IPS-18c (cell line): ENCODE measurements around the gene TMEM239.
"Not testable (repeated sequence)": the region's sequence is repeated elsewhere in the genome, so short reads cannot be mapped to it uniquely, and the experiment has no call there.

Source experiments
- H3K4me3 ChIP-seq: 2 replicates; pipeline ENCODE4 v1.7.0; 2013; ENCODE audit warnings: low read depth, mild to moderate bottlenecking, low read length, moderate library complexity; ENCODE audit not compliant: insufficient read depth
- H3K9me3 ChIP-seq: one replicate; pipeline ENCODE4 v1.6.1; 2013; ENCODE audit warnings: mild to moderate bottlenecking, low read length, moderate library complexity; ENCODE audit not compliant: control insufficient read depth, insufficient read depth

The TMEM239 gene

GRCh38 chr20:2815242-2815900, 793 bp upstream of the TMEM239 start:
- no peak overlapping the region for H3K4me3 ChIP-seq
- no peaks in the 10 kb centered on the region for H3K9me3 ChIP-seq

GRCh38 chr20:2816583-2817340, 598 bp downstream of the TMEM239 start:
- Histone ChIP-seq H3K4me3 (no peak overlapping the region), H3K9me3 (no peaks in the 10 kb centered on the region)

DNA sequence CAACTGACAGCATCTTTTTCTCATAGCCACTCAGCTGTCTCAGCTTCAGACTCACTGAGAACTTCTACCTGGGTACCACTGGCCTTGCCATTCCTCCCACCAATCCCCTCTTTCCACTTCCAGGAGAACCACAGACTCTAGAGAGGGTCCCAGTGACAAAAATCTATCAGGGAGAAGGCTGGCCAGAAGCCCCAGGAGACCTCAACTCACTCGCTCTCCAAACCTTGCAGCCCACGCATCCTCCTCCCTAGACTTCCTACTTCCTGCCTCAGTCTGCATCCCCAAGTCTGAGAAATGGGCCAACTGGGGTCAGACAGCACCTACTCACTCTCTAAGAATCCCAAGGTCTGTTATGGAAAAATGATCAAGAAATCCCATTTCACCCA, 1.2 kb downstream of the TMEM239 start:
- Histone ChIP-seq H3K4me3 (no peak overlapping the region), H3K9me3 (no peaks in the 10 kb centered on the region)

DNA sequence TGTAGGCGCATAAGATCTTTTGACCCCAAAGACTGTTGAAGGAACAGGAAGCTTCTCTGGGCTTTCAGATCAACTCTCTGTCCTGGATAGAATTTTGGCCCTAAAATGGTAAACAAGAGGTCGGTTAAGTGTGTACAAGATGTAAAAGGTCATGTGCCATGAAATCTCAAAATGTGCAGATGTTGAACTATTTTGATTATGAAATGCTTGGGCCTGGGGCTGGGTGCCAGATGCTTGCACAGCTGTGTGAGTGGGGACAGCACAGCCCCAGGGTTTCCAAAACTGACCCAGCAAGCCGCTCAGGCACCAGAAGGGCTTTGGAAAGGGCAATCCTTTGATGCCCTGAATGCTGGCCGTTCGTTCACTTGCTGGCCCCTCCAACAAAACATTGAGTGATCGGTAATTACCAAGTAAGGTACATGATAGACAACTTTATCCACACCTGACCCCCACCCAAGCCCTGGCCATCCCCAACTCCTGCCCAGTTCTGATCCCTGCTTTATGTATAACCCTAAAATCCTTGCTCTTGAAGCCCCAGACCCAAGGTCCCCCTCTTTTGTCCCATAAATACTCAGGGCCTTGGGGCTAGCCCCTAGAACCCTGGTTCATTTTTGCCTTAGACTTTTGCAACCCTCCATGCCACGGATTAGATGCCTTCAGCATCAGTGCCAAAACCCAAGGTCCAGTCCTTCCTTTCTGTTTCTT, 1.9 kb downstream of the TMEM239 start:
- Histone ChIP-seq H3K4me3 (no peak overlapping the region), H3K9me3 (no peaks in the 10 kb centered on the region)

DNA sequence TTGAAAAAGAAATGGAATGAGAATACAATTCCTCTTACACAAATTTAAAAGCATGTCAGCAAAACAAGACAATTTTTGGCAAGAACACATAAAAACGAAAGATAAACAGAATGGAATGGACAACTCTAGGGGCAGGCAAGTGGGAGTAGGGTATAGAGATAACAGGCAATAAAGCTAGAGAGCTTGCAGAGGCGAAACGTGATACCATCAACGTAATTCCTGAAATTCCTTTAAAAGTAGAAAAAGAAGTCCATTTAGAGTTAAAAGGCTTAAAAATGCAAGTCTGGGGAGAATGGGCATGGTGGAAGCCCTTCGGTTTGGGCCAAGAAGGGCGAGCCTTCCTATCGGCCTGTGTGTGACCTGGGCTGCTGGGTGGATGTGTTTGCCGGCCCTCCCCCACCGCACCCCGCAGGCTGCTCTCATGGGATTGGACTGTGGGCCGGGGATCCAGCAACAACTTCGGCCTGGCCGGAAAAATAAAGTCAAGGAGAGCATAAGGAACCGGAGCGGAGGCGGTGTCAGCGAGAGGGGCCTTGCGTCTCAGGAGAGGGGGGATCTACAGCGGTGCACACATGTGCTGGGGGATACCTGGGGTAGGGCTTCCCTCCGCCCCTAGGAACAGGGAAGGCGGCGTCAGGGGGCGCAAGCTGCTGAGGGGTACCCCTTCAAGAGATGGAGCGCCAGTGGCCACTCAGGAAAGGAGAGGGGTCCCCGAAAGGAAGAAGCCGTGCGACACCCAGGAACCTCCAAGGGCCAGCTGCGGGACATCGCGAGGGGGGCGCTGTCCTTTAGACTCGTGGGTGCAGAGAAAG, 4.1 kb downstream of the TMEM239 start:
- Histone ChIP-seq H3K4me3 (no peak overlapping the region; the same call in 1 of the 2 replicates), H3K9me3 (no peaks in the 10 kb centered on the region)

- peak overlapping the region; percentile 31; the same call in 1 of the 2 replicates for H3K4me3 ChIP-seq
- H3K9me3 ChIP-seq = no peaks in the 10 kb centered on the region
Measured at GRCh38 chr20:2820896-2821869, 5.0 kb downstream of the TMEM239 start.

DNA sequence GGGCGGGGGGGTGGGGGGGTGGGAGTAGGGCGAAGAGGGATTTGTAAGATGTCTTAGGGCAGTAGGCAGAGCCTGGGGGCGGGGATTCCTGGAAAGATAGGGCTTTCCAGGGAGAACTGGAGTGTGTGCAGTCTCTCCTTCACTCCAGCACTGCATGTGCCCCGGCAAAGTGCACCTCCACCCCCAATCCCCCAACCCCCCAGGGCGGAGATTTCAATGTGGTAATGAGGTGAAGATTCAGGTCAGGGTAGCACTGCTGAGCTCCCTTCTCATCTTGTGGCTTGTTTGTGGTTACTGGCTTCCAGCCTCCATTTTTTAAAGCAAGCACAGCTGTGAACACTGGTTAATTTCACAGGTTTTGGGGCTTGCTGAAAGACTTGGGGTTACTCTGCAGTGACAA, 5.9 kb downstream of the TMEM239 start:
- H3K9me3 ChIP-seq = no peaks in the 10 kb centered on the region
- H3K4me3 ChIP-seq = no peak overlapping the region

DNA sequence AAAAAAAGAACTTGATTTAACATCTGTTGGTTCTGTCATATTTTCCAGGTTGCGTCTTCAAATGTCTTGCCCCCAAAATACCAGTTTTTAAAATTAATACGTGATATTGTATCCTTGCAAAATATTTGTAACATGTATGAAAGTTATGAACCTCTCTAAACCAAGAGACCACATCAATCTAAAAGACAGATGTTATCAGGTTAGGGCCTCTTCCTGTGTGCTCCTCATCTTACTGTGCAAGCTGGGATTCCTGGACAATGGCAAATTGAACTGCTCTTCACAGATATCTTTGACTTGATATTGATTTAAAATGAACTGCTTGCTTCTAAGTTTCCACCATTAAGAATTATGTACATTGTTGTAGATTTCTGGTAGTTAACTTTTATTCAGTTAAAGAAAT, 9.6 kb downstream of the TMEM239 start:
- Histone ChIP-seq H3K9me3 (no peaks in the 10 kb centered on the region), H3K4me3 (no peak overlapping the region)

DNA sequence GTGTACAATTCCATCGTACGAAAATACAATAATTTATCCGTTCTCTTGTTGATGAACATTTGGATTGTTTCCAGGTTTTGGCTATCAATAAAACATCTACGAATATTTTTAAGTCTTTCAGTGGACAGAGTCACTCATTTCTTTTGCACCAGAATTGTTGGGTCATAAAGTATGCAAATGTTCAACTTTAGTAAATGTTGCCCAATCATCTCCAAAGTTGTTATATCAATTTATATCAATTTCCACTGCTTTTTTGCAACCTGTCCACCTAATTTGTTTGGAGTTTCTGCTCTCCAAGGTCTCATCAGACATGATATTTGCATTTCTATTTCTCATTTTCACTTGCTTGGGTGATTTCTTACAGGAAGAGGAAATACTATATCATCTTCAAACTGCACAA, 10.5 kb downstream of the TMEM239 start:
- Histone ChIP-seq H3K4me3 (no peak overlapping the region), H3K9me3 (no peaks in the 10 kb centered on the region)

DNA sequence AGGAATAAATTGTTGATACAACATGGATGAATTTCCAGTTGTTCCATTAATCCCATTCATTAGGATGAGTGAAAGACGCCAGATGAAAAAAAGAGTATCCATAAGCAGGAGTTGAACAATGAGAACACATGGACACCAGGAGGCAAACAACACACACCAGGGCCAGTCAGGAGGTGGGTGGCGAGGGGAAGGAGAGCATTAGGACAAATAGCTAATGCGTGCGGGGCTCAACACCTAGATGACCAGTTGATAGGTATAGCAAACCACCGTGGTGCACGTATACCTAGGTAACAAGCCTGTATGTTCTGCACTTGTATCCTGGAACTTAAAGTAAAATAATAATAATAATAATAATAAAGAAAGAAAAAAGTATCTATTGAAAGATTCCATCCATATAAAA, 13.2 kb downstream of the TMEM239 start:
- no peak overlapping the region for H3K4me3 ChIP-seq
- no peaks in the 10 kb centered on the region for H3K9me3 ChIP-seq

GRCh38 chr20:2831206-2831605, 15.0 kb downstream of the TMEM239 start:
- H3K9me3 ChIP-seq, H3K4me3 ChIP-seq: not testable (repeated sequence)

GRCh38 chr20:2833761-2834160, 17.6 kb downstream of the TMEM239 start:
- Histone ChIP-seq H3K9me3 (no peaks in the 10 kb centered on the region), H3K4me3 (no peak overlapping the region)

DNA sequence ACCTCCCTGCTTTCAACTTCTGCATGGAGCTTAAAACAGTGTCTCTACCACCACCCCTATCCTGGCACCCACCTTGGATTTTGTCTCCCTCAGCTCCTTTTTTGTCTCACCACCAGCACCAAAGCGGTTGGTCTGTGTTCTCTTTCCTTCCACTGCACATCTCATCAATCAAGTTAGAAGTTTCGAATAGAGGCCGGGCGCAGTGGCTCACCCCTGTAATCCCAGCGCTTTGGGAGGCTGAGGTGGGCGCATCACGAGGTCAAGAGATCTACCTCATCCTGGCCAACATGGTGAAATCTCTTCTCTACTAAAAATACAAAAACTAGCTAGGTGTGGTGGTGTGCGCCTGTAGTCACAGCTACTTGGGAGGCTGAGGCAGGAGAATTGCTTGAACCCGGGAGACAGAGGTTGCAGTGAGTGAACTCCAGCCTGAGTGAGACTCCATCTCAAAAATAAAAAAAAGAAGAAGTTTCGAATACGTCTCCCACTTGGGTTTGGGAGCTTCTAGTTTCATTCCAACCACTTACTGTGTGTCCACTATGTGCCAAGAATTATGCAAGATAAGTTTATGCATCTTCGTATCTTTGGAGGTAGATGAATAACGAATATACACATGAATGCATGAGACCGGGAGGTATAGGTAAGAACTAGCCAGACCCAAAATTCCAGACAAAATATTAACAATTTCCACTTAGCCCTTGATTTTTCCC, 18.4 kb downstream of the TMEM239 start:
- Histone ChIP-seq H3K9me3 (no peaks in the 10 kb centered on the region), H3K4me3 (no peak overlapping the region)

DNA sequence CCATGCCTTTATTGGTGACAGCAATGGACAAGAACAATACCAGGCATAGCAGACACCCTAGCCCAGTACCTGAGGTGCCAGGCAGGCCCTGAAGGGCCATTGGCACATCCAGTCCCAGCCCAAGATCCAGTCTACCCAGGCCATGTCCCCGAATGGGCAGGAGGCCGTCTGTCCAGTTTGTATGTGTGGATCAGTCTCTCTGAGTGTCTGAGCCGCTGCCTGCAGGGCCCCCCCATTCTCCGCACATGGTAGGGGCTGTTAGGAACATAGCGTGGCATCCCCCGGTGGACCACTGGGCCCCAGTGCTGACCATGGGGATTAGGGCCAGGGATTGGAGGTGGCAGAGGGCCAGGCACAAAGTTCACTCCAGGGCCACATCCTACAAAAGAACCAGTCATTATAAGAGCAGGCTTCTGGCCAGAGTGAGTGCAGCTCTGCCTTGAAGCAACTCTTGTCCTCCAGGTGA, 19.2 kb downstream of the TMEM239 start:
- H3K9me3 ChIP-seq = no peaks in the 10 kb centered on the region
- H3K4me3 ChIP-seq = no peak overlapping the region

- Histone ChIP-seq H3K4me3 (no peak overlapping the region), H3K9me3 (no peaks in the 10 kb centered on the region)
Measured at GRCh38 chr20:2836035-2836434, 19.9 kb downstream of the TMEM239 start.
